BJ (cell line): ENCODE measurements around the gene CYP8B1. TPM values are rescaled to one million over a fixed set of nuclear protein-coding genes. Genes with fewer than 3 reads are reported as not detected.

ENCODE experiments used
- CTCF ChIA-PET: fragments of 350-600 bp; formaldehyde crosslinking; extraction: SDS; loops from one replicate; lab custom pipeline; 2021; ENCODE audit warnings: antibody characterized with exemption, inconsistent platforms; lab: Yijun Ruan, JAX
- POLR2A ChIA-PET: fragments of 300-600 bp; sonication (Branson Sonifier 250); formaldehyde crosslinking; extraction: SDS; loops from one replicate; lab custom pipeline; 2021; ENCODE audit warnings: antibody characterized with exemption; lab: Charles Lee
- DNase-seq: peaks from one replicate; pipeline ENCODE4 v3.0.0-alpha.2; 2011; ENCODE audit warnings: low read depth
- H3K27me3 ChIP-seq: 2 replicates; pipeline ENCODE4 v1.6.0; 2011; ENCODE audit warnings: low read length; ENCODE audit not compliant: control insufficient read depth, insufficient read depth
- H3K36me3 ChIP-seq: 2 replicates; pipeline ENCODE4 v1.5.1; 2011; ENCODE audit warnings: low read length; ENCODE audit not compliant: control insufficient read depth, insufficient read depth
- H3K4me3 ChIP-seq: 2 replicates; pipeline ENCODE4 v1.5.1; 2011; ENCODE audit warnings: low read depth, mild to moderate bottlenecking, control low read depth, low read length
- polyA plus RNA-seq: library from polyadenylated mRNA; depleted of rRNA; stranded (reverse); fragments of >200 nt; gene quantifications from 2 replicates; pipeline ENCODE4 v1.2.3, GENCODE V29; 2011; rRNA removed
- TF ChIP-seq, protein P1 (sequence below): IDR thresholded peaks from 2 replicates; pipeline ENCODE4 v1.5.1; 2011; ENCODE audit warnings: low read depth, mild to moderate bottlenecking, control low read depth, inconsistent platforms, low read length, moderate library complexity; ENCODE audit not compliant: insufficient read depth

CYP8B1 gene
- polyA plus RNA-seq, 1 experiment, result not detected

DNA sequence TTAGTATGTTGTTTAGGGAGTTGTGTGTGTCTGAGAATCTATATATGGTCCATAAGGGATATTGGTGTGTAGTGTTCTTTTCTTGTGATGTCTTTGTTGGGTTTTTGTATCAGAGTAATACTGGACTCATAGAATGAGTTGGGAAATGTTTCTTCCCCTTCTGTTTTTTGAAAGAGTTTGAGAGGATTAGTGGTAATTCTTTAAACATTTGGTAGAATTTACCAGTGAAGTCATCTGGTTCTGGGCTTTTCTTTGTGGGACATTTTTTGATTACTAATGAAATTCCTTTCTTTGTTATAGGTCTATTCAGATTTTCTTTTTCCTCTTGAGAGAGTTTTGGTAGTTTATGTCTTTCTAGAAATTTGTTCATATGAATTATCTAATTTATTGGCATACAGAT, 49.5 kb downstream of the CYP8B1 start:
- ChIA-PET POLR2A (no interaction called here), CTCF (interaction anchor here (0.9 kb wide), 1 partner anchor 13 kb away, joined by 3 read pairs; no protein-coding TSS in a partner anchor)
- no peak for DNase-seq

DNA sequence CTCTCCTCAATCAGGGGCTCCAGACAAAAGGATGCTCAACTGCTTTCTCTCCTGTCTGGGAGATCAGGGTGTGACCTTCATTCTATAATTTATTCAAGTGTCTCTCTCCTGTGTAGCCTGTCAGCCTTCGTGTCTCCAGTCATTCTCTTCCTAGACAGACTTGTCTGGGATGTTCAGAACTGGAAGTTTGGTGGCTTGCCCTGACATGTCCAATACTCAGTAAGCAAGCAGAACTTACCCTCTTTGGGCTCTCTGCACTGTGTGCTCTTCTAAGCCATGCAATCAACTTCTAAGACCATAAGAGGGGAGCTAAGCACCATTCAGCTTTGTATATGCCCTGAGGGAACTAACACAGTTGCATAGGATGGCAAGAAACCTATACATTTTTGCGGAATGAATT, 52.3 kb downstream of the CYP8B1 start:
- no peak for DNase-seq
- Histone ChIP-seq H3K4me3 (no peak overlapping the region), H3K27me3 (peaks cover 3% of the 10 kb centered on the region), H3K36me3 (no peaks in the 10 kb centered on the region)
- TF ChIP-seq, protein P1, sequence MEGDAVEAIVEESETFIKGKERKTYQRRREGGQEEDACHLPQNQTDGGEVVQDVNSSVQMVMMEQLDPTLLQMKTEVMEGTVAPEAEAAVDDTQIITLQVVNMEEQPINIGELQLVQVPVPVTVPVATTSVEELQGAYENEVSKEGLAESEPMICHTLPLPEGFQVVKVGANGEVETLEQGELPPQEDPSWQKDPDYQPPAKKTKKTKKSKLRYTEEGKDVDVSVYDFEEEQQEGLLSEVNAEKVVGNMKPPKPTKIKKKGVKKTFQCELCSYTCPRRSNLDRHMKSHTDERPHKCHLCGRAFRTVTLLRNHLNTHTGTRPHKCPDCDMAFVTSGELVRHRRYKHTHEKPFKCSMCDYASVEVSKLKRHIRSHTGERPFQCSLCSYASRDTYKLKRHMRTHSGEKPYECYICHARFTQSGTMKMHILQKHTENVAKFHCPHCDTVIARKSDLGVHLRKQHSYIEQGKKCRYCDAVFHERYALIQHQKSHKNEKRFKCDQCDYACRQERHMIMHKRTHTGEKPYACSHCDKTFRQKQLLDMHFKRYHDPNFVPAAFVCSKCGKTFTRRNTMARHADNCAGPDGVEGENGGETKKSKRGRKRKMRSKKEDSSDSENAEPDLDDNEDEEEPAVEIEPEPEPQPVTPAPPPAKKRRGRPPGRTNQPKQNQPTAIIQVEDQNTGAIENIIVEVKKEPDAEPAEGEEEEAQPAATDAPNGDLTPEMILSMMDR, result no peak
- ChIA-PET CTCF (no interaction called here), POLR2A (no interaction called here)

More for the DNA sequence above, 49.5 kb downstream of the CYP8B1 start:
- Histone ChIP-seq H3K36me3 (no peaks in the 10 kb centered on the region), H3K4me3 (no peak overlapping the region), H3K27me3 (peaks cover 5% of the 10 kb centered on the region)
- TF ChIP-seq, protein P1, result no peak

DNA sequence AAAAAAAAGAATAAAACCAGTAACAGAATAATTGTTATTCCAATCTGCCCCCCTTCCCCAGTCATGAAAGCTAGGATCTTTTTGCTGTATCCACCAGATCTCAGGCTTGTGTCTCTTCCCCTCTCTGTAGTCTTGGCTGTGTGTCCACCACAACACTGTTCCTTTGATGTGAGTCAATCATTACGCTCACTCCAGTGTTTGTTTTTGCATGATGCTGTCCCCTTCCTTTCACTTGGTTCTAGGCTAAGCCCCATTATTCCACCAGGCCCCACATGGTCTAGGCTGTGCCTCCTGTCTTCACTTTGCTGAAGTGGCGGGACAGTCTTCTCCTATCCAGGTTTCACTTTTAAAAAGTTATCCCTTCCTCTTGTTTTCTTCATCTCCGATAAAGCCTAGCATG, 52.9 kb downstream of the CYP8B1 start:
- Histone ChIP-seq H3K27me3 (peaks cover 3% of the 10 kb centered on the region), H3K4me3 (no peak overlapping the region), H3K36me3 (no peaks in the 10 kb centered on the region)
- DNase-seq, result no peak
- CTCF ChIA-PET, result no interaction called here
- TF ChIP-seq, protein P1, result no peak
- POLR2A ChIA-PET, result interaction anchor here (0.6 kb wide), 1 partner anchor 90 kb away, joined by 4 read pairs; no protein-coding TSS in a partner anchor

Other genes with a start within 250 kb of the CYP8B1 start
- 19.2 and 30.1 TPM in 2 replicates for gene ZBTB47, start 222.2 kb downstream of the CYP8B1 start, polyA plus RNA-seq
- gene KLHL40, start 190.3 kb downstream of the CYP8B1 start, polyA plus RNA-seq, result not detected in 2 replicates
- not detected in 2 replicates for gene HHATL, start 173.1 kb downstream of the CYP8B1 start, polyA plus RNA-seq
- gene CCDC13, start 102.6 kb downstream of the CYP8B1 start, polyA plus RNA-seq, result 0.16 and 0.18 TPM in 2 replicates
- 51.1 and 144 TPM in 2 replicates for gene HIGD1A, start 71.4 kb downstream of the CYP8B1 start, polyA plus RNA-seq
- 0.15 TPM in 1 of 2 replicates, not detected in the other for gene ACKR2, start 66.4 kb downstream of the CYP8B1 start, polyA plus RNA-seq
- gene ZNF662, start 30.3 kb upstream of the CYP8B1 start, polyA plus RNA-seq, result 1.2 and 2.1 TPM in 2 replicates
- 0.38 and 0.78 TPM in 2 replicates for gene GASK1A, start 103.4 kb upstream of the CYP8B1 start, polyA plus RNA-seq
- gene POMGNT2, start 230.2 kb upstream of the CYP8B1 start, polyA plus RNA-seq, result 10.4 and 20.0 TPM in 2 replicates